Left ventricle myocardium inferior (tissue), 1 donor: ENCODE results near the gene LRCH3. TPM values are rescaled to one million over a fixed set of nuclear protein-coding genes. Genes with fewer than 3 reads are reported as not detected.

Experiments
- DNase-seq: peaks from one replicate; pipeline ENCODE4 v3.0.0-alpha.2; 2020
- H3K27ac ChIP-seq: fragments of 200-600 bp; replicated peaks from 2 replicates; pipeline ENCODE4 v1.8.0; 2021
- H3K27me3 ChIP-seq: fragments of 200-600 bp; 2 replicates; pipeline ENCODE4 v1.8.0; 2021; ENCODE audit warnings: low read depth
- H3K36me3 ChIP-seq: fragments of 200-600 bp; 2 replicates; pipeline ENCODE4 v1.8.0; 2021
- H3K4me1 ChIP-seq: fragments of 200-600 bp; 2 replicates; pipeline ENCODE4 v1.8.0; 2021
- H3K4me3 ChIP-seq: fragments of 200-600 bp; 2 replicates; pipeline ENCODE4 v1.8.0; 2021; ENCODE audit warnings: mild to moderate bottlenecking, moderate library complexity
- H3K9me3 ChIP-seq: fragments of 200-600 bp; replicated peaks from 2 replicates; pipeline ENCODE4 v1.8.0; 2021
- CTCF ChIP-seq: fragments of 200-600 bp; IDR thresholded peaks from 2 replicates; pipeline ENCODE4 v1.8.0; 2021; ENCODE audit warnings: antibody characterized with exemption, mild to moderate bottlenecking, borderline replicate concordance
- intact Hi-C: fragments of 100-400 bp; cut with micrococcal nuclease; formaldehyde crosslinking; loops from one replicate; pipeline ENCODE4 v1.11.0; 2022
- total RNA-seq: library from RNA; stranded (reverse); fragmentation: NEBNext Ultra II Directional; extraction: Animal tissue kit (Norgen Biotek cat#: 25700); gene quantifications from one replicate; pipeline ENCODE4 v1.2.1, GENCODE V29; 2021
- donor health status: DM: no; HTN: yes; CAD: no; lungs with severe emphysema.

Gene LRCH3
- total RNA-seq, 1 donor from 2014 or later = 25.8 TPM

DNA sequence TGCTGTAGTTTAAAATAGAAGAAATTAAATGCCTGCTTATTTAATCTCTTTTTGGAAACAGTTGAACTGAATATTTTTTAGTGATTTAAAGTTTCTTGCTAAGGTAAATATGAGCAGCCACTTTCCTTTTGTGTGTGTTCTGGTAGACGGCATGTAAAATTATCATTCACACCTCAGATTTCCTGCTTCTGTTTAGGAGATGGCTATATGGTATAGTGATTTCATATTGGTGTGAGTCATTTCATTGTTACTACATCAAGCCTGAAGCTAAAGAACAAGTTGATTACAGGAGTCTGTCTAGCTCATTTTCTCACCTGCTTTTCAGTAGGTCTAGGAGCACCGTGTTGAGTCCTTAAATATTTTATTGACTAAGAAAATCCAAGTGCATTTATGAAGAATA lies 2.2 kb downstream of the LRCH3 start:
- intact Hi-C loops = no loop called here
- DNase-seq = no peak
- H3K36me3 ChIP-seq = no peaks in the 10 kb centered on the region
- H3K9me3 ChIP-seq = no peaks in the 10 kb centered on the region
- peaks cover 71% of the 10 kb centered on the region for H3K4me1 ChIP-seq
- peak overlapping the region; percentile 93 for H3K4me3 ChIP-seq
- no peaks in the 10 kb centered on the region for H3K27me3 ChIP-seq
- no peak for TF ChIP-seq CTCF
- no peak overlapping the region for H3K27ac ChIP-seq

DNA sequence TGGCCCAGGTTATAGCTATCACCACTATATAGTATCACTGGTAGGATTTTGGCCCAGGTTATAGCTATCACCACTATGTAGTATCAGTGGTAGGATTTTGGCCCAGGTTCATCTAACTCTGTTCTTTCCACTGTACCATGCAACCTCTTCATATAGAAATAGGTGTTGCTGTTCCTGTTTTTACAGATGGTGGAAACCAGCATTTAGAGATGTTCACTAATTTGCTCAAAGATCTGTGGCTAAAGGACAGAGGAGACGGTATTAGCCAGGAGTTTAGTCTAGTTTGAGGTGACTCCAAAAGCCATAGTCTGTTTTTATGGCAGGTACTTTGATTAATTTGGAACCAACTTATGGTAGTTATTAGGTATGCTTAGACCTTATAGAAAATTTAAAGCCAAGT lies 3.1 kb downstream of the LRCH3 start:
- Histone ChIP-seq H3K27ac (no peak overlapping the region), H3K27me3 (no peaks in the 10 kb centered on the region), H3K4me1 (peaks cover 80% of the 10 kb centered on the region), H3K36me3 (no peaks in the 10 kb centered on the region), H3K4me3 (no peak overlapping the region), H3K9me3 (no peaks in the 10 kb centered on the region)
- TF ChIP-seq CTCF = no peak
- no peak for DNase-seq
- intact Hi-C loops = no loop called here

DNA sequence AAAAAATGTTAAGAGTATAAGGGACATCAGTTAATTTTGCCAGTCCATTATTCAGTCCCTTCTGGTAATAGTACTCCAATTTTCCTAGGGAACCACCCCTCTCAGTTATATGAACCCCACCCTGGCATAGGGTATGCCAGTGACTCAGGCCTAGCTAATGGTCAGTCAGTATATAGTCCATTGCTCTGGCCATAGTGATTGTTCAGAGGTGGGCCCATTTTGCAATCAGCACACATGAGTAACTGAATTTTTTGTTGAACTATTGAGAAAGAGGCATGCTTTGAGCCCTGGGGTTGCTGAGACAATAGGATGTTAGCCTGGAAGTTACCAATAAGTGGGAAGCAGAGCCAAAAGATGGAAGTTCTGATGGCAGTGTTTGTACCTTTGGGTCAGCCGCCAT lies 4.1 kb downstream of the LRCH3 start:
- no peak for DNase-seq
- intact Hi-C loops = no loop called here
- H3K4me3 ChIP-seq = no peak overlapping the region
- H3K9me3 ChIP-seq = no peaks in the 10 kb centered on the region
- no peaks in the 10 kb centered on the region for H3K36me3 ChIP-seq
- H3K4me1 ChIP-seq = peaks cover 90% of the 10 kb centered on the region
- H3K27me3 ChIP-seq = no peaks in the 10 kb centered on the region
- TF ChIP-seq CTCF = no peak
- H3K27ac ChIP-seq = no peak overlapping the region

DNA sequence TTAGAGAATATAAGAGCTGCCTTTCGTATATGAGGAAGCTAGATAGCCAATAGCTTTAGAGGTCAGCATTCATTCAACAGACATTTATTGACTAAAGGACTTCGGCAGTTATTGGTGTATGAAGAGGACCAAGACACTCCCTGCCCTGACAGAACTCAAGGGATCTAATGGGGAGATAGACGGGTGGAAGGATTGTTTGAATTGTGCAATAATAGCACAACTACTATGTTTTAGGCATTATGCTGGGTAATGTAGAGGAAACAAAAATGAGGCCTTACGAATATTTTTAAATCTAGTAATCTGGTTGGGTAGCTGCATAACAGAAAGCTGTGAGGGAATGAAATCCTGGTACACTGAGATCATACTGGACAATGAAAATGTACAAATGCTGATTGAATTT lies 5.0 kb downstream of the LRCH3 start:
- H3K9me3 ChIP-seq = no peaks in the 10 kb centered on the region
- H3K27ac ChIP-seq = no peak overlapping the region
- TF ChIP-seq CTCF = no peak
- no peaks in the 10 kb centered on the region for H3K27me3 ChIP-seq
- no peak overlapping the region for H3K4me3 ChIP-seq
- intact Hi-C loops = no loop called here
- no peak for DNase-seq
- H3K4me1 ChIP-seq = peaks cover 86% of the 10 kb centered on the region
- no peaks in the 10 kb centered on the region for H3K36me3 ChIP-seq

DNA sequence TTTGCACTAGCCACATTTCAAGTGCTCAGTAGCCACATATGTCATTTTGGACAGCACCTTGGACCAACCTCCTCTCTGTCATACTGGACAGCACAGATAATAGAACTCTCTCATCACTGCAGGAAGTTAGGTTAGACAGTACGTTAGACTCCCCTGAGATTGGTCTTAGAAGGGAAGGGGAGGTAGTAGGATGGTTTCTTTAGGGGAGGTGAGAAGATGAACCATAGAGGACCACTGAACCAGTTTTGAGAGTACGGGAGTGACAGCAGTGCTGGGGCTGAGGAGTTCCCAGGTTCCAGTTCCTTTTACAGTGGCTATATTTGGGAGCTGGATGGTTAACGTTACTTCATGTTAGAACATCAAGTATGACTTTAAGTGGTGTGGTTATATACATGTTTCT lies 7.8 kb downstream of the LRCH3 start:
- Histone ChIP-seq H3K9me3 (no peaks in the 10 kb centered on the region), H3K4me3 (peak overlapping the region; percentile 14), H3K27me3 (no peaks in the 10 kb centered on the region), H3K27ac (peak overlapping the region; percentile 43), H3K4me1 (peaks cover 82% of the 10 kb centered on the region), H3K36me3 (no peaks in the 10 kb centered on the region)
- no peak for TF ChIP-seq CTCF
- no peak for DNase-seq
- intact Hi-C loops = no loop called here

- no peak overlapping the region for H3K4me3 ChIP-seq
- peaks cover 77% of the 10 kb centered on the region for H3K4me1 ChIP-seq
- no peaks in the 10 kb centered on the region for H3K27me3 ChIP-seq
- DNase-seq = no peak
- no peak overlapping the region for H3K27ac ChIP-seq
- H3K36me3 ChIP-seq = no peaks in the 10 kb centered on the region
- intact Hi-C loops = no loop called here
- TF ChIP-seq CTCF = no peak
- H3K9me3 ChIP-seq = no peaks in the 10 kb centered on the region
These were observed 9.3 kb downstream of the LRCH3 start for GRCh38 chr3:197800379-197800778.
